GM18526 (cell line): ENCODE results near the gene ZXDC.

Source experiments
- POLR2A ChIP-seq: IDR thresholded peaks from 3 replicates; pipeline ENCODE4 v1.6.1; 2011; ENCODE audit not compliant: insufficient read length; ENCODE audit errors: extremely low read depth

The ZXDC gene

DNA sequence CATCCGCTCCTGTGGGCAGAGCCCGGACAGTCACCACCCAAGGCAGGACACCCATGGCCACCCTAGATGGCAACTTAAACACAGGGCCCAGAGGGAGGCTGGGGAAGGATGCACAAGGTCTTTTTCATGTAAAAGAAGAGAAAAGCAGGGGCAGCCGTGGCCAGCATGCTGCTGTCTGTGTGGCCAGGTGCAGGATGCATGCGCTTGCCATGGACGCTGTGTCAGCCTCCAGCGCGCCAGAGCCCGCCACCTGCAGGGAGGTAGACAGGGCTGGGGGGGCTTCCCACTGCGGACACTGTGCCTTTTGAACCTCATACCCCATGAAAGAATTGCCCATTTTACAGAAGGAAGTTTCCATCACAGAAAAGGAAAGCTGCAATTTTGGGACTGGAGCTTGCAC lies 23.7 kb upstream of the ZXDC start:
- TF ChIP-seq POLR2A = no peak

DNA sequence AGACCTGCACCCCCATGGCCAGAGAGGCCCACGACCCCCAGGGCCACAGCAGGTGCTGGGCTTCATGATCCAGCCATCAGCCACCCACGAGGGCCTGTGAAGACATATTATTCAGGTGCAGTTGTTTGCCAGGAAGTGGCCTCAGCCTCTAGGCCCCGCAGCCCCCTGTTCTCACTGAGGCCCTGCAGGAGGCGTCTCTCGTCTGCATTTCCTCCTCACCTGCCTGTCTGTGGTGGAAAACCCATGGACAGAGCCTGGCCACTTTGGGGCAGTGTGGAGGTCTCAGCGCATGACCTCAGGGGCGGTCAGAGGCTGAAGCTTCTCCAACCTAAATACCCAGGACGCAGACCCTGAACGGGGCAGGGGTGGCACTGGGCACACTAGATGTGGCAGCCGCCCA lies 23.2 kb upstream of the ZXDC start:
- TF ChIP-seq POLR2A = no peak

GRCh38 chr3:126498461-126498860 lies 22.8 kb upstream of the ZXDC start:
- TF ChIP-seq POLR2A = no peak

DNA sequence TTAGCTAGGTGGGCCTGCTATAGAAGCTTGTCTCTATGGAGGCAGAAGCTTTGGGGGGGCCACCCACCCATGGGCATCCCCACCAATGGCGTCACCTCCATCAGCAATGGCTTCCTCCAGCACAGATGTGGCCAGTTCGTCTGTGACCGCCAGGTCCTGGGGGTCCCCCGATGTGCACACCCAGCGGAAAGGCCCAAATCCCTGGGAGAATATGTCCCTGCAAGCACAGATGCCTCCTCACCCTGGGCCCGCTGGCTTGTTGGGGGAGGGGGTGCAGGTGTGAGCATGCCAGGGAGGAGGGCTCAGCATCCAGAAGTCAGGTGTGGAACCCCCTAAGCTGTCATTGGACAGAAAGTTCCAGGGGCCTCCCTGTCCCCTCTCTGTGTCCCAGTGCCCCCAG lies 22.3 kb upstream of the ZXDC start:
- no peak for TF ChIP-seq POLR2A

- no peak for TF ChIP-seq POLR2A
Observed at GRCh38 chr3:126496894-126497850, 21.5 kb upstream of the ZXDC start.

- TF ChIP-seq POLR2A = no peak
Observed at GRCh38 chr3:126495786-126496185, 20.1 kb upstream of the ZXDC start.

DNA sequence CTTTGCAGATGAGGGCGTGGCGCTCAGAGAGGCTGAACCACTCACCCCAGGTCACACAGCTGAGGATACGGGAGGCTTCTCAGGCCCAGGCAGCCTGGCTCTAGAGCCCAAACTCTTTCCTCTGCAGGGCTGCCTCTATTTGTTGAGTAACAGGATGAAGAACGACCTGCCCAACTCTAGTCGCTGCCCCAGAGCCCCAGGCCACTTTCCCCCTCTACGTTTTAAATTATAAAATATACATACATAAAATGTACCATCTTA lies 19.2 kb upstream of the ZXDC start:
- no peak for TF ChIP-seq POLR2A

- TF ChIP-seq POLR2A = no peak
Observed at GRCh38 chr3:126494204-126494969, 18.7 kb upstream of the ZXDC start.

DNA sequence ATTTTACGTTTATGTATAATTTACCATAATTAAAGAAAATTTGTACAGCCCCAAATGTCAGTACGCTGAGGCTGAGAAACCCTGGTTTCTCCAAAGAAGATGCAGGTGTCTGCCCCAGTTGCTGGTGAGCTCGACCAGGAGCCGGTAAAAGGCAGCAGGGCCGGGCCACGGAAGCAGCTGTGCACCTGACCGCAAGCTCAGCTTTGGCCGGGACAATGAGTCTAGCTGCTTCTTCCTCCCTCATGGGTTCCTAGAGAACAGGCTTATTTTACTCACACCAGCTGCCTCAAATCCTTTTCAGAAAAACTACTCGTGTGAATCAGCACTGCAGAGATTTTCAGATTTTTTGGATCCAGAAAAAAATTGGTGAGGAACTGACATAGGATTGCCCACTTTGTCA lies 18.0 kb upstream of the ZXDC start:
- no peak for TF ChIP-seq POLR2A

GRCh38 chr3:126493051-126493450 lies 17.4 kb upstream of the ZXDC start:
- no peak for TF ChIP-seq POLR2A

GRCh38 chr3:126491221-126492013 lies 15.7 kb upstream of the ZXDC start:
- no peak for TF ChIP-seq POLR2A

DNA sequence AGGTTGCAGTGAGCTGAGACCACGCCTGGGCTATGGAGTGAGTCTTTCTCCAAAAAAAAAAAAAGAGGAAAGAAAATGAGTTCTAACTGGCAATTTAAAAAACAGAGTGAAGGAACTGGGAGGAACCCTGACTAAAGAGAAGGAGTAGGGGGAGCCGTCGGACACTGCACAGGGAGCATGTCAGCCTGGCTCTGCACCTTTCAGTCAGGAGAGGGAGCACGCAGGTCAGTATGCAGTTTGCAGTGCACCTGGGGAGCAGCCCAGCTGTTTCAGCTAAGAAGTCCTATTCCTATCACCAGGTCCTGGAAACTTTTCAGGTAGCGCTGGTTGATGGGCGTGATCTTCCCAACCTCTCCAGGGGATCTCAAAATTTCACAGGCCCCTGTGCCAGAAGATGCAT lies 14.9 kb upstream of the ZXDC start:
- TF ChIP-seq POLR2A = no peak

DNA sequence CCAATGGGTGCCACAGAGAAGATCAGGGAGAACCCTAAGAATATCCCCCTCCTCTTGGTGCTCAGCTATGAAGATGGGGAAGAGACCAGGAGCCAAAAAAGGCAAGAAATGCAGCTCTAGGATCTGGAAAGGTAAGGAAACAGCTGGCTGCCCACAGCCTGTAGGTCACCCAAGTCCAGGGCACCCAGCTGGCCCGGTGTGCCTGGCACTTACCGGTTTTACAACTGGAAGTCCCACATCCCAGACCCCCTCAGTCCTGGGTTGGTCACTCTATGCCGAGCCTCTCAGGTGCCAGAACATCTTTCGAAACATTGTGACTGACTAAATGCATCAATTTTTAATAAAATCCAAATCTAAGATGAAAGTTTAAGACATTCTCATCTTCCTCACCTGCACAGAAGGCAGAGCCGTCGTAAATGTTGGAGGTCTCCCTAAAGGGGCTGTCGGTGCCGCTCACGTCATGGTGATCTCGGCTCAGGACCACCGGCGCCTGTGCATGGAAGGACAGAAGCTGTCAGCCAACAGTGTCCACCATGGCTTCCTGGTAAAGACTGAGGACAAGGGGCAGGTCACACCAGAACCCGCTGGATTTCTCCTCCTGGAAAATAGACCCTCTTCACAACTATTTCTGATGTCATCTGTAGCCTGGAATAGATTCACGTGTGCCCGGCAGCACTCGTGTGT lies 13.3 kb upstream of the ZXDC start:
- TF ChIP-seq POLR2A = no peak

GRCh38 chr3:126488185-126488584 lies 12.5 kb upstream of the ZXDC start:
- TF ChIP-seq POLR2A = no peak

GRCh38 chr3:126487151-126487771 lies 11.6 kb upstream of the ZXDC start:
- no peak for TF ChIP-seq POLR2A

GRCh38 chr3:126486360-126486847 lies 10.7 kb upstream of the ZXDC start:
- TF ChIP-seq POLR2A = no peak
